K562 (cell line): ENCODE measurements around the gene TGM3.

Experiments
- TEAD4 ChIP-seq, 2 experiments: sonication (generic) in 1 of 2; formaldehyde crosslinking in 1 of 2; IDR thresholded peaks; 2 replicates each; pipeline versions ENCODE4 v1.6.1 to v1.8.0; 2012 to 2022; ENCODE audit warnings: borderline replicate concordance in 1 of 2, inconsistent platforms in 1 of 2, low read length in 1 of 2, mild to moderate bottlenecking in 1 of 2, missing genetic modification reagents in 1 of 2
- TF ChIP-seq, protein P1 (sequence below): fragments of 150-350 bp; conservative IDR thresholded peaks from 2 replicates; pipeline ENCODE4 v1.6.1; 2014; ENCODE audit warnings: low read length

DNA sequence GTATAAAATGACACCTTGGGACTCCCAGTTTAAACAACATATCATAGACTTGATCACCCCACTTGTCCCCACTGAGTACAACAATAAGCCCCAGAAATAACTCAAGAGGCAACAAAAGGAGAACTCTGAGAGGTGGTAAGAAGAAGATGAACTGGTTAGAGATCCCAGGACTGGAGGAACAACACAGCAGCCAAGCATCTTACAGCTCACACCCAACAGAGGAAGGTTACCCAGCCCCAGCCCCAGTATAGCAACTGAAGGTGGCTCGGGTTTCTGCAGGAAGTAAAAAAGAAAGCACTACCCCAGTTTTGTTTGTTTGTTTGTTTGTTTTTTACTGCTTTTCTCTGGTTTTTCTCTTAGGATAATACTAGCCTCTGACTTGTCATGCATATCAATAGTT, 67.8 kb downstream of the TGM3 start:
- TF ChIP-seq TEAD4 (IDR thresholded peaks at IDR 0.05; ENCODE audit: low read length) (no peak), TEAD4 (CRISPR knock-in tag; IDR thresholded peaks at IDR 0.05; ENCODE audit: borderline replicate concordance) (no peak)
- TF ChIP-seq, protein P1, sequence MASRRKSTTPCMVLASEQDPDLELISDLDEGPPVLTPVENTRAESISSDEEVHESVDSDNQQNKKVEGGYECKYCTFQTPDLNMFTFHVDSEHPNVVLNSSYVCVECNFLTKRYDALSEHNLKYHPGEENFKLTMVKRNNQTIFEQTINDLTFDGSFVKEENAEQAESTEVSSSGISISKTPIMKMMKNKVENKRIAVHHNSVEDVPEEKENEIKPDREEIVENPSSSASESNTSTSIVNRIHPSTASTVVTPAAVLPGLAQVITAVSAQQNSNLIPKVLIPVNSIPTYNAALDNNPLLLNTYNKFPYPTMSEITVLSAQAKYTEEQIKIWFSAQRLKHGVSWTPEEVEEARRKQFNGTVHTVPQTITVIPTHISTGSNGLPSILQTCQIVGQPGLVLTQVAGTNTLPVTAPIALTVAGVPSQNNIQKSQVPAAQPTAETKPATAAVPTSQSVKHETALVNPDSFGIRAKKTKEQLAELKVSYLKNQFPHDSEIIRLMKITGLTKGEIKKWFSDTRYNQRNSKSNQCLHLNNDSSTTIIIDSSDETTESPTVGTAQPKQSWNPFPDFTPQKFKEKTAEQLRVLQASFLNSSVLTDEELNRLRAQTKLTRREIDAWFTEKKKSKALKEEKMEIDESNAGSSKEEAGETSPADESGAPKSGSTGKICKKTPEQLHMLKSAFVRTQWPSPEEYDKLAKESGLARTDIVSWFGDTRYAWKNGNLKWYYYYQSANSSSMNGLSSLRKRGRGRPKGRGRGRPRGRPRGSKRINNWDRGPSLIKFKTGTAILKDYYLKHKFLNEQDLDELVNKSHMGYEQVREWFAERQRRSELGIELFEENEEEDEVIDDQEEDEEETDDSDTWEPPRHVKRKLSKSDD = no peak
